HepG2 (cell line): ENCODE data around the gene ZBTB21. TPM values are rescaled to one million over a fixed set of nuclear protein-coding genes. Genes with fewer than 3 reads are reported as not detected.
A peak's percentile ranks its signal among the peaks of the same experiment; 100 is the strongest.

Source experiments
- ATAC-seq: fragments of 200-7000 bp; cut with Tn5 transposase; 3 replicates; pipeline ENCODE4 v1.9.1; 2020; ENCODE audit warnings: mild to moderate bottlenecking, moderate library complexity
- BruUV-seq: library from RNA; stranded (reverse); fragments of 400-500 nt; replicated peaks from 2 replicates; lab custom pipeline; 2021; lab: Mats Ljungman, UMichigan
- CTCF ChIA-PET: fragments of 300-600 bp; formaldehyde crosslinking; extraction: SDS; loops from one replicate; lab custom pipeline; 2021; ENCODE audit warnings: low total read pairs, inconsistent platforms, low intra/inter-chr PET ratio; lab: Yijun Ruan, JAX
- POLR2A ChIA-PET: fragments of 350-600 bp; sonication (Branson Sonifier 250); formaldehyde crosslinking; loops from one replicate; lab custom pipeline; 2020; ENCODE audit warnings: antibody characterized with exemption, inconsistent platforms; lab: Yijun Ruan, JAX
- DNase-seq: peaks from one replicate; pipeline ENCODE4 v3.0.0-alpha.2; 2015; ENCODE audit warnings: low spot score
- FAIRE-seq: peaks from 3 replicates; lab custom pipeline; 2011; peaks lifted over from hg19 to GRCh38; lab: Jason Lieb, UNC
- H2AFZ ChIP-seq: one replicate; pipeline ENCODE4 v1.6.1; 2011; ENCODE audit warnings: low read length, inconsistent platforms
- H3K27ac ChIP-seq: fragments of 300-600 bp; 3 replicates; pipeline ENCODE4 v1.8.0; 2011; ENCODE audit warnings: mixed run types, mild to moderate bottlenecking, mixed read lengths, low read length, inconsistent platforms; ENCODE audit not compliant: insufficient read depth; ENCODE audit errors: extremely low read length
- H3K27me3 ChIP-seq, 2 experiments: fragments of 200-600 bp in 1 of 2; 2 replicates in 1 of 2; 3 replicates in 1 of 2; pipeline versions ENCODE4 v1.6.0 to v1.8.0; 2011; ENCODE audit warnings: low read length in 2 of 2, mild to moderate bottlenecking in 2 of 2, moderate library complexity in 2 of 2, inconsistent platforms in 1 of 2; ENCODE audit not compliant: insufficient read depth in 2 of 2, control insufficient read depth in 1 of 2
- H3K36me3 ChIP-seq, 2 experiments: fragments of 200-600 bp in 1 of 2; replicated peaks in 1 of 2; 2 replicates in 1 of 2; 3 replicates in 1 of 2; pipeline versions ENCODE4 v1.5.1 to v1.8.0; 2011; ENCODE audit warnings: low read length in 2 of 2, inconsistent platforms in 1 of 2; ENCODE audit not compliant: insufficient read depth in 2 of 2, control insufficient read depth in 1 of 2
- H3K4me1 ChIP-seq: 2 replicates; pipeline ENCODE4 v1.5.1; 2012; ENCODE audit warnings: low read length, inconsistent platforms; ENCODE audit not compliant: insufficient read depth
- H3K4me2 ChIP-seq: 2 replicates; pipeline ENCODE4 v1.6.0; 2011; ENCODE audit warnings: low read depth, low read length, inconsistent platforms
- H3K4me3 ChIP-seq, 3 experiments: fragments of 200-600 bp in 1 of 3; sonication (generic), shearing (Covaris generic) in 1 of 3; replicated peaks in 1 of 3; 2 replicates each; pipeline ENCODE4 v1.5.1; 2011 to 2016; ENCODE audit warnings: low read length in 3 of 3, inconsistent platforms in 2 of 3, low read depth in 2 of 3, mild to moderate bottlenecking in 2 of 3, control low read depth in 1 of 3, mixed read lengths in 1 of 3; ENCODE audit not compliant: insufficient read depth in 1 of 3
- H3K79me2 ChIP-seq: one replicate; pipeline ENCODE4 v1.6.1; 2011; ENCODE audit warnings: low read length, inconsistent platforms; ENCODE audit not compliant: insufficient read depth
- H3K9ac ChIP-seq: 2 replicates; pipeline ENCODE4 v1.6.0; 2011; ENCODE audit warnings: mild to moderate bottlenecking, low read depth, low read length, inconsistent platforms; ENCODE audit not compliant: insufficient read depth
- H3K9me3 ChIP-seq: 2 replicates; pipeline ENCODE4 v1.5.1; 2012; ENCODE audit warnings: mild to moderate bottlenecking, low read length
- H4K20me1 ChIP-seq: 2 replicates; pipeline ENCODE4 v1.6.0; 2011; ENCODE audit warnings: inconsistent platforms, mild to moderate bottlenecking, low read length, moderate library complexity; ENCODE audit not compliant: insufficient read depth
- BRCA1 ChIP-seq: sonication (generic); formaldehyde crosslinking; IDR thresholded peaks from 2 replicates; pipeline ENCODE4 v1.4.0; 2020; ENCODE audit warnings: missing genetic modification reagents
- REXO4 ChIP-seq: sonication (generic); formaldehyde crosslinking; IDR thresholded peaks from 2 replicates; pipeline ENCODE4 v1.8.0; 2022; ENCODE audit warnings: missing genetic modification reagents, mild to moderate bottlenecking, borderline replicate concordance
- ZNF441 ChIP-seq: sonication (generic); formaldehyde crosslinking; IDR thresholded peaks from 2 replicates; pipeline ENCODE4 v1.7.0; 2021; ENCODE audit warnings: missing genetic modification reagents, borderline replicate concordance
- WGBS: methylation state at CpG from one replicate; pipeline ENCODE4 v1.1.6; 2017; ENCODE audit warnings: low lambda C conversion rate; 5-methylcytosine and 5-hydroxymethylcytosine counted together
- in situ Hi-C: cut with HindIII; loops from 2 replicates; pipeline ENCODE4 v1.10.0; 2017; ENCODE audit warnings: low pct_unique_long_range_greater_than_20kb; ENCODE audit not compliant: extremely low pct_ligation_motif_present
- intact Hi-C: fragments of 100-400 bp; cut with micrococcal nuclease; formaldehyde crosslinking; loops from one replicate; pipeline ENCODE4 v1.10.0; 2022; ENCODE audit not compliant: unreplicated experiment
- polyA plus RNA-seq, 8 experiments: library from polyadenylated mRNA; depleted of rRNA in 3 of 8; stranded (reverse) in 7 of 8; unstranded in 1 of 8; fragments of >200 nt; fragmentation: Illumina TruSeq in 4 of 8; extraction: Trizol in 4 of 8; gene quantifications; 2 replicates each; pipeline versions ENCODE4 v1.2.1 to v1.2.3, GENCODE V29; 2011 to 2016; ENCODE audit warnings: low read depth in 4 of 8, missing spikeins in 1 of 8, mixed read lengths in 1 of 8; ENCODE audit not compliant: insufficient read depth in 1 of 8
- total RNA-seq, 5 experiments: library from RNA; depleted of rRNA; stranded (reverse); fragments of >200 nt; fragmentation: Illumina TruSeq; extraction: Trizol; gene quantifications; 2 replicates each; pipeline ENCODE4 v1.2.3, GENCODE V29; 2016; ENCODE audit warnings: low read depth in 1 of 5
- TF ChIP-seq, protein P1 (sequence below): sonication (generic); formaldehyde crosslinking; IDR thresholded peaks from 2 replicates; pipeline ENCODE4 v1.9.0; 2021; ENCODE audit warnings: mild to moderate bottlenecking, missing genetic modification reagents

Gene ZBTB21
- total and polyA plus RNA-seq, 2 of the 13 experiments (the other 11 are each of a cell fraction or from before 2014, with no cell fraction given), result 4.5 to 6.1 TPM

DNA sequence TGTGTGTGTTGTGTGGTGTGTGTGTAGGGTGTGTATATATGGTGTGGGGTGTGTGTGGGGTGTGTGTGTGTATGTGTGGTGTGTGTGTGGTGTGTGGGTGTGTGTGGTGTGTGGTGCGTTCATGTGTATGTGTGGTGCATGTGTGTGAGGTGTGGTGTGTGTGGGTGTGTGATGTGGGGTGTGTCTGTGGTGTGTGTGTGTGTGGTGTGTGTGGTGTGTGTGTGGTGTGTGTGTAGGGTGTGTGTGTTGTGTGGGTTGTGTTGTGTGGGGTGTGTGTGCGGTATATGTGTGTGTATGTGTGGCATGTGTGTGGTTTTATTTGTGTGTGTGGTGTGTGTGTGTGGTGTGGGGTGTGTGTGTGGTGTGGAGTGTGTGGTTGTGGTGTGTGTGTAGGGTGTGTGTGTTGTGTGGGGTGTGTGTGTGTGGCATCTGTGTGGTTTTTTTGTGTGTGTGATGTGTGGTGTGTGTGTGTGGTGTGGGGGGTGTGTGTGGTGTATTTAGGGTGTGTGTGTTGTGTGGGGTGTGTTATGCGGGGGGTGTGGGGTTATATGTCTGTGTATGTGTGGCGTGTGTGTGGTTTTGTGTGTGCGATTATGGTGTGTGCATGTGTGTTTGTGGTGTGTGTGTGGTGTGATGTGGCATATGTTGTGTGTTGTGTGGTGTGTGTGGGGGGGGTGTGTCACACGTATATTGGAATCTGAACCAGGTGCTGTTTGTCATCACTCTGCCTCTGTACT lies 17.1 kb upstream of the ZBTB21 start:
- Histone ChIP-seq H3K4me3 (no peak overlapping the region), H4K20me1 (no peaks in the 10 kb centered on the region), H3K4me1 (no peaks in the 10 kb centered on the region), H3K4me2 (no peak overlapping the region), H3K9me3 (no peaks in the 10 kb centered on the region), H3K79me2 (no peaks in the 10 kb centered on the region), H3K9ac (no peak overlapping the region), H3K27me3 (peaks cover 6 to 46% of the 10 kb centered on the region in 2 experiments), H3K36me3 (no peaks in the 10 kb centered on the region), H2AFZ (no peak overlapping the region), H3K27ac (no peak overlapping the region)
- no TSS peak for BruUV-seq
- ChIA-PET POLR2A (no interaction called here), CTCF (no interaction called here)
- intact Hi-C loops, result no loop called here
- WGBS, result 72% methylated on average over 6 of the region's 6 CpGs
- in situ Hi-C loops, result no loop called here
- DNase-seq, result no peak
- no peak for TF ChIP-seq ZNF441 (CRISPR knock-in tag)
- TF ChIP-seq BRCA1 (CRISPR knock-in tag), result no peak
- TF ChIP-seq, protein P1, sequence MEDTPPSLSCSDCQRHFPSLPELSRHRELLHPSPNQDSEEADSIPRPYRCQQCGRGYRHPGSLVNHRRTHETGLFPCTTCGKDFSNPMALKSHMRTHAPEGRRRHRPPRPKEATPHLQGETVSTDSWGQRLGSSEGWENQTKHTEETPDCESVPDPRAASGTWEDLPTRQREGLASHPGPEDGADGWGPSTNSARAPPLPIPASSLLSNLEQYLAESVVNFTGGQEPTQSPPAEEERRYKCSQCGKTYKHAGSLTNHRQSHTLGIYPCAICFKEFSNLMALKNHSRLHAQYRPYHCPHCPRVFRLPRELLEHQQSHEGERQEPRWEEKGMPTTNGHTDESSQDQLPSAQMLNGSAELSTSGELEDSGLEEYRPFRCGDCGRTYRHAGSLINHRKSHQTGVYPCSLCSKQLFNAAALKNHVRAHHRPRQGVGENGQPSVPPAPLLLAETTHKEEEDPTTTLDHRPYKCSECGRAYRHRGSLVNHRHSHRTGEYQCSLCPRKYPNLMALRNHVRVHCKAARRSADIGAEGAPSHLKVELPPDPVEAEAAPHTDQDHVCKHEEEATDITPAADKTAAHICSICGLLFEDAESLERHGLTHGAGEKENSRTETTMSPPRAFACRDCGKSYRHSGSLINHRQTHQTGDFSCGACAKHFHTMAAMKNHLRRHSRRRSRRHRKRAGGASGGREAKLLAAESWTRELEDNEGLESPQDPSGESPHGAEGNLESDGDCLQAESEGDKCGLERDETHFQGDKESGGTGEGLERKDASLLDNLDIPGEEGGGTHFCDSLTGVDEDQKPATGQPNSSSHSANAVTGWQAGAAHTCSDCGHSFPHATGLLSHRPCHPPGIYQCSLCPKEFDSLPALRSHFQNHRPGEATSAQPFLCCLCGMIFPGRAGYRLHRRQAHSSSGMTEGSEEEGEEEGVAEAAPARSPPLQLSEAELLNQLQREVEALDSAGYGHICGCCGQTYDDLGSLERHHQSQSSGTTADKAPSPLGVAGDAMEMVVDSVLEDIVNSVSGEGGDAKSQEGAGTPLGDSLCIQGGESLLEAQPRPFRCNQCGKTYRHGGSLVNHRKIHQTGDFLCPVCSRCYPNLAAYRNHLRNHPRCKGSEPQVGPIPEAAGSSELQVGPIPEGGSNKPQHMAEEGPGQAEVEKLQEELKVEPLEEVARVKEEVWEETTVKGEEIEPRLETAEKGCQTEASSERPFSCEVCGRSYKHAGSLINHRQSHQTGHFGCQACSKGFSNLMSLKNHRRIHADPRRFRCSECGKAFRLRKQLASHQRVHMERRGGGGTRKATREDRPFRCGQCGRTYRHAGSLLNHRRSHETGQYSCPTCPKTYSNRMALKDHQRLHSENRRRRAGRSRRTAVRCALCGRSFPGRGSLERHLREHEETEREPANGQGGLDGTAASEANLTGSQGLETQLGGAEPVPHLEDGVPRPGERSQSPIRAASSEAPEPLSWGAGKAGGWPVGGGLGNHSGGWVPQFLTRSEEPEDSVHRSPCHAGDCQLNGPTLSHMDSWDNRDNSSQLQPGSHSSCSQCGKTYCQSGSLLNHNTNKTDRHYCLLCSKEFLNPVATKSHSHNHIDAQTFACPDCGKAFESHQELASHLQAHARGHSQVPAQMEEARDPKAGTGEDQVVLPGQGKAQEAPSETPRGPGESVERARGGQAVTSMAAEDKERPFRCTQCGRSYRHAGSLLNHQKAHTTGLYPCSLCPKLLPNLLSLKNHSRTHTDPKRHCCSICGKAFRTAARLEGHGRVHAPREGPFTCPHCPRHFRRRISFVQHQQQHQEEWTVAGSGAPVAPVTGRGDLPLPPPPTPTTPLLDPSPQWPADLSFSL, result peak; percentile 79
- no peak for TF ChIP-seq REXO4 (CRISPR knock-in tag)
- no peak for ATAC-seq
- peak; percentile 37 for FAIRE-seq
